Subcutaneous adipose tissue (tissue), 4 donors: ENCODE measurements around the gene MEGF9. TPM values are rescaled to one million over a fixed set of nuclear protein-coding genes. Genes with fewer than 3 reads are reported as not detected.

Experiments used
- total RNA-seq, 4 donors: library from RNA; depleted of rRNA; stranded (reverse); fragments of >200 nt; gene quantifications; one replicate each; pipeline ENCODE4 v1.1.0, GENCODE V29; 2016
- TF ChIP-seq, protein P1 (sequence below): fragments of 450-650 bp; IDR thresholded peaks from one replicate; pipeline ENCODE4 v1.5.1; 2016; ENCODE audit warnings: low read depth, mild to moderate bottlenecking, control low read depth, antibody characterized with exemption, moderate library complexity

The MEGF9 gene
- total RNA-seq, 4 donors from 2014 or later = 33.7 to 55.1 (median 41.8) TPM

DNA sequence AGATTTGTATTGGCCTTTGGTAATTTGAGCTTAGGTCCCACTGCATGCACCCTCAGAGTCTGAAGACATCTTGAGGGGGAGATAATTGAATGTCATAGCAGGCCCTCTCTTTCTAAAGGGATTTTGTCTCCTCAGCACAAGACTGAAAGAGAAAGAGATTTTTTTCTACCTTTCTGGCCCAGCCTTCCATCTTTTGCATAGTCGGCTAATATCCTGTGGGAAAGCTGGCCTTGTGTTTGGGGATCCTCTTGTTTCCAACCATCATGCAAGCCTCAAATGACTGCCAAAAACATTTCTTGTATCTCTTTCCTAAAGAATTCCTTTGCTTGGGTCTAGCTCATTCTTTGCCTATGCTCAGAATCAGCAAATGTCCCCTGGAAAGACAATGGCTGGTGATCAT is 92.3 kb downstream of the MEGF9 start:
- TF ChIP-seq, protein P1, sequence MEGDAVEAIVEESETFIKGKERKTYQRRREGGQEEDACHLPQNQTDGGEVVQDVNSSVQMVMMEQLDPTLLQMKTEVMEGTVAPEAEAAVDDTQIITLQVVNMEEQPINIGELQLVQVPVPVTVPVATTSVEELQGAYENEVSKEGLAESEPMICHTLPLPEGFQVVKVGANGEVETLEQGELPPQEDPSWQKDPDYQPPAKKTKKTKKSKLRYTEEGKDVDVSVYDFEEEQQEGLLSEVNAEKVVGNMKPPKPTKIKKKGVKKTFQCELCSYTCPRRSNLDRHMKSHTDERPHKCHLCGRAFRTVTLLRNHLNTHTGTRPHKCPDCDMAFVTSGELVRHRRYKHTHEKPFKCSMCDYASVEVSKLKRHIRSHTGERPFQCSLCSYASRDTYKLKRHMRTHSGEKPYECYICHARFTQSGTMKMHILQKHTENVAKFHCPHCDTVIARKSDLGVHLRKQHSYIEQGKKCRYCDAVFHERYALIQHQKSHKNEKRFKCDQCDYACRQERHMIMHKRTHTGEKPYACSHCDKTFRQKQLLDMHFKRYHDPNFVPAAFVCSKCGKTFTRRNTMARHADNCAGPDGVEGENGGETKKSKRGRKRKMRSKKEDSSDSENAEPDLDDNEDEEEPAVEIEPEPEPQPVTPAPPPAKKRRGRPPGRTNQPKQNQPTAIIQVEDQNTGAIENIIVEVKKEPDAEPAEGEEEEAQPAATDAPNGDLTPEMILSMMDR = no peak

DNA sequence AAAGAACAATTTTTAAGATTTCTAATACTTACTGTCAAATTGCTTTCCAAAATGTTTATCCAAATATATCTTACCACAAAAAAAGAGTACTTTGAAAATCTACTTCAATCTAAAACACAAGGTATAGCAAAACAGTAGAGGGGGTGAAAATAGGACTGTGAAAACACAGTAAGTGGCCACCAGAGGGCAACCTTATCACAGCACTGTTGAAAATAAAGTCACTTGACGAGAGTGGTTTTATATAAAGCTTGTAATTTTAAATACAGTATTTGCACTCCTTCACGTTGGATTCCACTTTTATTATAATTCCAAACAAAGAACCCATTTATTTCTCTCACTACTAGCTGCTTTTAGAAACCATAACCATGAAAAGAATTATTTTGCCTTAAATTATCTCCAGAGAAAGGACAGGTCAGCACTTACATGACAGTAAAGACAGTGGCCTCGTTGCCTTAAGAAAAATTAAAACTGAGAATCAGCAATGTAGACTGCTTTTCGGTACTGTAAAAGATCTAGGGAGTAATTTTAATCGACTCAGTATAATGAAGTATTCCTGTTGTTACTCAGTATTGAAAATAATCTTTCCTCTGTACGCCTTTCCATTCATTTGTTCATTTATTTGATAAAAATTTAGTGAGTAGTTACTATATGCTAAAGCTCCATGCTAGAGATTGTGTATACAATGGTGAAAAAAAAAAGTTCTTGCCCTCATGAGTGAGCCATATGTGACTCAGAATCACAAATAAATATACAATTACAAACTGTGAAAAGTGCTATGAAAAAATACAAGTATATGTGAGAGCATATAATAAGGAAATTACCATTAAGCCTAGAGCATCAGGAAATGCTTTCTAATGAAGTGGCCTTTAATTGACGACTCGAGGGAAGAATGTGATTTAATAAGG is 94.3 kb downstream of the MEGF9 start:
- TF ChIP-seq, protein P1 = no peak

DNA sequence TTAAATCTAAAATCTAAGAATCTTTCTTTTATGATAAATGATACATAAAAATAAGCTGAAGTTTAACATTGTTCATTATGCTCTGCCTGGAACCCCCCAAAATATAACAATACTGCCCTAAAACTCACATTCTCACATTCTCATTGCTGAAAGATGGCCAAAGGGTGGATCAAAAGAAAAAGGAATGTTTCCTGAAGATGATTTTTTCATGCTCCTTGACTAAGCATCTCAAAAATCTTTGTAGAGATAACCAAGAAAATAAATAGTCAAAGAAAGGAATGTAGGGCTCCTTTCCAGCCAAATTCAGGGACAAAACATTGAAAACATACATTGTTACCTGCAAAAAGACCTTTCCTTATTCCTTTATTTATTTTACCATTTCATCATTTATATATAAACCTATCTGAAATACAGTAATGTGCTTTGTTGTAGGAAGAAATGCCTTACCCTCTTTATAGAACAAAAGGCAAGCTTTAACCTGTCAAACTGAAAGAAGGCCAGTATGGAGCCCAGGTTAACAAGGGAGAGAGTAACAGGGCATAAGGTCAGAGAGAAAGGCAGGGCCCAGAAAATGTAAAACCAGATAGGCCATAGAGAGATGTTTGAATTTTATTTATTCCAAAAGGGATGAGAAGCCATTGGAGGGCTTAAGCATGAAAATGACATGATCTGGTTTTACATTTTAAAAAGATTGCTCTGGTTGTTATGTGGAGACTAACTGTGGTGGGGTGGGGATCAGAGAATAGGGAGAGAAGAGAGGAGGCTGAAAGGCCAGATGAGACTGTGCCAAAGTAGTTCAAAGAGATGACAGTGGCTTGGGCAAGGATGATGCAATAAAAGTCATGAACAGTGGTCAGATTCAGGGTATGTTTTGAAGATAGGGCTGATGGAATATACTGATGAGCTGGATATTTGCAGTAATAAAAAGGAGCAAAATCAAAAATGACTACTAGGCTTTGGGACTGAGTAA is 97.0 kb downstream of the MEGF9 start:
- TF ChIP-seq, protein P1 = no peak

DNA sequence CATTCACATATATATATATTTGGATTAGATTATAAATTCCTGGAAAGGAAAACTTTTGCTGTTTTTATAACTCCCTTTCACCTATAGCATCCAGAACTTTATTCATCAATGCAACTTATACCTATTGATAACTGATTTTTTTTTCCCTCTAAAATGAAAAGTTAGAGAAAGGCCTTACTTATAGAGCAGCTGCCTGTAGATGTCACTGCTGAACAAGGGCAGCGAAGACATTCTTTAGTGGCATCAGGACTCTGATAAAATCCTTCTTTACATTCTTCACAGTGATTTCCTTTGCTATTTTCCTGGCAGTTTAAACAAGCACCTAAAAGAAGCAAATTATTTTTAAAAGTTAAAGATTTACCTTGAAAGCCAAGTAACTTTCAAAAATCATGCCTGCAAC is 102.1 kb downstream of the MEGF9 start:
- TF ChIP-seq, protein P1 = no peak

DNA sequence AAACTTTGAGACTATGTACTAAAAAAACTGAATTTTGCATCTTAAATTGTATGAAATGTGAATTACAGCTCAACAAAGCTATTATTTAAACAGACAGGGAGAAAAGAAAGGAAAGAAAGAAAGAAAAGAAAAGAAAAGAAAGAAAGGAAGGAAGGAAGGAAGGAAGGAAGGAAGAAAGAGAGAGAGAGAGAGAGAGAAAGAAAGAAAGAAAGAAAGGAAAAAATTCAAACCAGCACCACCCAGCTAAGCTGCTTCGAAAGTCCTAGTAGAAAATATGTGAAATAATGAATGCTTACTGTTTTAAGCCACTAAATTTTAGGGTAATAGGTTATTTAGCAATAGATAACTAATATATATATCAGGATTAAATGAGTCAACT is 102.6 kb downstream of the MEGF9 start:
- TF ChIP-seq, protein P1 = no peak

DNA sequence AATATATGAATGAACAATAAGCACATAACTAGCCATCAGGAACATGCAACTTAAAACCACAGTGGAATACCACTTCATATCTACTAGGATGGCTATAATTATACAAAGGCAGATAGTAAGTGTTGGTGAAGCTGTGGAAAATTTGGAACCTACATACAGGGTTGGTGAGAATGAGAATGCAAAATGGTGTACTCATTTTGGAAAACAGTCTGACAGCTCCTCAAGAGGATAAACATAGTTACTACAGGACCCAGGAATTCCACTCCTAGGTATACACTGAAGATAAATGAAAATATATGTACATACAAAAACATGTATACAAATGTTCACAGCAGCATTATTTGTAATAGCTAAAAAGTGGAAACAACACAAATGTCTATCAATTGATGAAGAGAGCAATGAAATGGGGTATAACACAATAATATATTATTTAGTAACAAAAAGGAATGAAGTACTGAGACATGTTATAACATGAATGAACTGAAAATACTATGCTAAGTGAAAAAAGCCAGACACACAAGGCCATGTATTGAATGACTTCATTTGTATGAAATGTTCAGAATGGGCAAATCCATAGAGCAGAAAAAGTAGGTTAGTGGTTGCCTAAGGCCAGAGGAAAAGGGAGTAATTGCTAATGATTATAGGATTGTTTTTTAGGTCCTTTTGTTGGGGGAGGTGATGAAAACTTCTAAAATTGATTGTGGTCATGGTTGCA is 103.1 kb downstream of the MEGF9 start:
- TF ChIP-seq, protein P1 = no peak
